Neural crest cell (in vitro differentiated cells): ENCODE results near the gene SCAF11. TPM values are rescaled to one million over a fixed set of nuclear protein-coding genes. Genes with fewer than 3 reads are reported as not detected.

Experiments used
- DNase-seq: peaks from one replicate; pipeline ENCODE4 v3.0.0; 2021; ENCODE audit warnings: low read depth, mixed read lengths, low spot score
- H3K27ac Mint-ChIP-seq: one replicate; pipeline ENCODE4 v1.8.0; 2021; ENCODE audit warnings: mild to moderate bottlenecking, mixed read lengths; ENCODE audit not compliant: unreplicated experiment
- H3K27me3 Mint-ChIP-seq: 2 replicates; pipeline ENCODE4 v1.8.0; 2021; ENCODE audit warnings: low read depth, mild to moderate bottlenecking, mixed read lengths
- H3K36me3 Mint-ChIP-seq: 2 replicates; pipeline ENCODE4 v1.8.0; 2021; ENCODE audit warnings: low read depth, mild to moderate bottlenecking, mixed read lengths
- H3K4me1 Mint-ChIP-seq: 2 replicates; pipeline ENCODE4 v1.8.0; 2021; ENCODE audit warnings: mixed read lengths
- H3K4me3 Mint-ChIP-seq: one replicate; pipeline ENCODE4 v1.8.0; 2021; ENCODE audit warnings: mild to moderate bottlenecking, mixed read lengths
- H3K9me3 Mint-ChIP-seq: 2 replicates; pipeline ENCODE4 v1.8.0; 2021; ENCODE audit warnings: mixed read lengths
- CTCF ChIP-seq: fragments of 200-600 bp; sonication (generic); conservative IDR thresholded peaks from 2 replicates; pipeline ENCODE4 v1.5.0; 2021; ENCODE audit warnings: antibody characterized with exemption, mild to moderate bottlenecking
- total RNA-seq: library from RNA; stranded (reverse); gene quantifications from 2 replicates; pipeline ENCODE4 v1.2.1, GENCODE V29; 2021

The SCAF11 gene
- total RNA-seq, 1 donor from 2014 or later, result 114 TPM

GRCh38 chr12:45989721-45990467 lies 480 bp downstream of the SCAF11 start:
- no peak for TF ChIP-seq CTCF
- H3K9me3 Mint-ChIP-seq, result no peaks in the 10 kb centered on the region
- peaks cover 57% of the 10 kb centered on the region for H3K4me1 Mint-ChIP-seq
- H3K4me3 Mint-ChIP-seq, result peak overlapping the region; percentile 98
- H3K27me3 Mint-ChIP-seq, result peaks cover 4% of the 10 kb centered on the region
- peak; percentile 32 for DNase-seq
- H3K36me3 Mint-ChIP-seq, result peaks cover 19% of the 10 kb centered on the region
- peak overlapping the region; percentile 93 for H3K27ac Mint-ChIP-seq

GRCh38 chr12:45989287-45989686 lies 1.1 kb downstream of the SCAF11 start:
- Mint-ChIP-seq H3K9me3 (no peaks in the 10 kb centered on the region), H3K36me3 (peaks cover 19% of the 10 kb centered on the region), H3K27ac (peak overlapping the region; percentile 93), H3K4me1 (peaks cover 52% of the 10 kb centered on the region), H3K4me3 (peak overlapping the region; percentile 98), H3K27me3 (peaks cover 4% of the 10 kb centered on the region)
- no peak for DNase-seq
- TF ChIP-seq CTCF, result no peak

- no peak overlapping the region for H3K27ac Mint-ChIP-seq
- H3K4me1 Mint-ChIP-seq, result peaks cover 55% of the 10 kb centered on the region
- H3K4me3 Mint-ChIP-seq, result peak overlapping the region; percentile 98
Measured at GRCh38 chr12:45988264-45988663, 2.1 kb downstream of the SCAF11 start.

GRCh38 chr12:45987340-45987727 lies 3.0 kb downstream of the SCAF11 start:
- no peak for DNase-seq
- no peak overlapping the region for H3K27ac Mint-ChIP-seq
- H3K27me3 Mint-ChIP-seq, result peaks cover 4% of the 10 kb centered on the region
- no peak for TF ChIP-seq CTCF
- peaks cover 19% of the 10 kb centered on the region for H3K36me3 Mint-ChIP-seq
- no peaks in the 10 kb centered on the region for H3K9me3 Mint-ChIP-seq
- peaks cover 55% of the 10 kb centered on the region for H3K4me1 Mint-ChIP-seq
- peak overlapping the region; percentile 71 for H3K4me3 Mint-ChIP-seq

More at GRCh38 chr12:45988264-45988663, 2.1 kb downstream of the SCAF11 start:
- H3K9me3 Mint-ChIP-seq, result no peaks in the 10 kb centered on the region
- peaks cover 4% of the 10 kb centered on the region for H3K27me3 Mint-ChIP-seq
- DNase-seq, result no peak
- peaks cover 19% of the 10 kb centered on the region for H3K36me3 Mint-ChIP-seq
- no peak for TF ChIP-seq CTCF

- no peaks in the 10 kb centered on the region for H3K9me3 Mint-ChIP-seq
- H3K36me3 Mint-ChIP-seq, result peaks cover 19% of the 10 kb centered on the region
- peaks cover 49% of the 10 kb centered on the region for H3K4me1 Mint-ChIP-seq
- peak overlapping the region; percentile 71 for H3K4me3 Mint-ChIP-seq
- no peak overlapping the region for H3K27ac Mint-ChIP-seq
- H3K27me3 Mint-ChIP-seq, result peaks cover 4% of the 10 kb centered on the region
- DNase-seq, result no peak
- no peak for TF ChIP-seq CTCF
Measured at GRCh38 chr12:45986641-45987339, 3.6 kb downstream of the SCAF11 start.
